ENCODE results near the gene HNRNPA0. TPM values are rescaled to one million over a fixed set of nuclear protein-coding genes. Genes with fewer than 3 reads are reported as not detected.

Gene HNRNPA0
- polyA plus RNA-seq, 5 donors, result 61.8 to 82.3 (median 73.1) TPM

- no peak for DNase-seq
Measured at GRCh38 chr5:137730336-137730735, 23.8 kb downstream of the HNRNPA0 start.

GRCh38 chr5:137728048-137728447 lies 26.1 kb downstream of the HNRNPA0 start:
- no peak for DNase-seq

DNA sequence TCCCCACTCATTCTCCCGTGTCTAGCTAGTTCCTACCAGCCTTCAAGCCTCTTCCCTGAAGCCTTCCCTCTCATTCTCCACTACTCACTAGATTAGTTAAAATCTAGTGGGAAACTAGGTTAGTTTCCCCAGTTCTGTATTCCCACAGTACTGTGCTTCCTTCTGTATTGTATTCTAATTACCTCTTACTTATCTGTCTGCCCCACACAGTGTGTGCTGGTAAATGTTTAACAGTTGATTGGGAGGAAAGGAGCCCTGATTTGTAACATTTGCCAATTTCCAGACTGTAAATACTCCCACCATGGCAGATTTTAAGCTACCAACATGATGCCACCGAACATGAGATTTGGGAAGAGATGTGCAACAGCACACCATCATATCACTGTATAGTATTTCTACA lies 26.5 kb downstream of the HNRNPA0 start:
- no peak for DNase-seq

- DNase-seq, result no peak
Measured at GRCh38 chr5:137724251-137724650, 29.9 kb downstream of the HNRNPA0 start.

GRCh38 chr5:137718611-137719010 lies 35.6 kb downstream of the HNRNPA0 start:
- no peak for DNase-seq

DNA sequence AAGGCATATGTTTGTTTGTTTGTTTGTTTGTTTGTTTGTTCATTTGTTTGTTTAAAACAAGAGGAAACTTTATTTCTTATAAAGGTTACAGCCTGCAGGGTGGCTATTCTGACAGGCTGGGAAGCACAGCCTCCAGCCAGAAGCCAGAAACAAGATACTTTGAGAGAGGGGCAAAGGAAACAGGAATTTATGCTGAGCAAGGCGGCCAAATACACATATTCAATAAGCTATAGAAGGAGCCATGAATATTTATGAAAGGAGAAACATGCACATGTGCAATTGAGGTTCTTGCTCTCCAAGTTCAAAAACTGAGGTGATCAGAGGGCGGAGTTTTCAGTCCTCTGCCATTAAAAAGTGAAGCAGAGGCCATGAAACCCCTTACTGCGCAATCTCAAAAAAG lies 37.8 kb downstream of the HNRNPA0 start:
- DNase-seq, result no peak

DNA sequence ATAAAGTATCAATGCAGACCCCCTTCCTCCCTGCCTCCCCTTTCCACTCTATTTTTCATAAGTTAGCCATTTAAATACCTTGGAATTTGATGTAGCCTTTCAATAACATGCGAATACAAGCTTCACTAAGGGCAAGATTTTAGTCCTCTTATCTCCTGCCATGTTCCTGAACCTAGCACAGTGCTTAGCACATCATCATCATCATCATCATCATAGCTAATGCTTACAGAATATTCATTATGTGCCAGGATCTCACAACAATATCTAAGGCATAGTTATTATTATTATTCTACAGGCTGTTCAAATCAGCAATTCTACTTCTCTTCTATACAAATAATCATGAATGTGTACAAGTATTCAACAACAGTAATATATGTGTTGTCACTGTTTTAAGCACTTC lies 38.7 kb downstream of the HNRNPA0 start:
- no peak for DNase-seq

DNA sequence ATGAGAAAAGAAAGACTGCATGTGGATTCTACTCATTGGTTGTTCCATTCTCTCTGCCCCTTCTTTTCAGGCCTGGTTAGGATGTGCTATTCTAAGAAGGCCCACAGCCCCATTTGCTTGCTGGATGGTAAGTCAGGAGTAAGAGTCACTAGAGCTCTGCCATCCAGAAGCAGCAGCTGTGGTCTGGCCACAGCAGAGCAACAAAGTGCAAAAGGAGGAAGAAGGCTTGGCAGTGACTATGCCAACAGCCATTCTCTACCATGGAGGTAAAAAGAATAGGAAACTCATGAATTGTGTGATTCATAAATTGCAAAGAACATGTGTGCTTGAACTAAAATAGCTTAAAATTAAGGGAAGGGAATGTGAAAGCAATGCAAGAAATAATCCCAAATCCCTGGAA lies 39.2 kb downstream of the HNRNPA0 start:
- no peak for DNase-seq

- DNase-seq, result no peak
Measured at GRCh38 chr5:137714494-137714893, 39.7 kb downstream of the HNRNPA0 start.

GRCh38 chr5:137712139-137712667 lies 42.0 kb downstream of the HNRNPA0 start:
- no peak for DNase-seq

DNA sequence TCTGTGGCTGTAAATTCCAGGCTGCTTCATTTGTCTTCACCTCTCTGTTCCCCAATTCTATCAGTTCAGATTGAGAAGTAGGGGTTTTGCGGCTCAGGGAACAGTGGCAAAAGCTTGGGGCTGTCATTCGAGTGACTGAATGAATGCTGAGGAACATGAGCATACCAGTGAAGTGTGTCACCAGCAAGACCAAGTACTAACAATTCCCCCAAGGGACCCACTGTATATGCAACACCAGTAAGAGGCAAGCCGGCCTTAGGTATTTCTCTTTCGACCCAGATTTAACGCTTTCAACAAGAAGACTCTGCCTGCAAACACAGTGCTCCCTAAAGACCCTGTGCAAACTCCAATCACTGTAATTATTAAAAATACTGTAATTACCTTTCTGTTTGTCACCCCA lies 44.1 kb downstream of the HNRNPA0 start:
- no peak for DNase-seq

GRCh38 chr5:137708796-137709559 lies 45.2 kb downstream of the HNRNPA0 start:
- DNase-seq, result no peak

DNA sequence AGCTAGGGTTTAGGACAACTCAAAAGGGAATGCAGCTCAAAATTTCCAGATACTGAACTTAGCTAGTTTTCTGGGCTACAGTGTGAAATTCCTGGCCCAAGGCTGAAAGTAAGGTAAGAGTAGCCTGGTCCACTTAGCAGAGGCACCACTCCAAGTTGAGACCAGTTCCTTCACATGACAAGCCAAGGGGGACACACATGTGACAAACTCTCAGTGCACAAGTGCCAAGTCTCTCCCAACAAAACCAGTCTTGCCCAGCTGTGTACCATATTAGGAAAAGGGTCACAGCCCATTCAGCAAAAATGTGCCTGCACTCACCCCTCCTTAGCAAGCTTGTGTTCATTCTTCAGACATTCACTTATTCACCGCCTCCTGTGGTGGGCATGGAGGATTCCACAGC lies 46.1 kb downstream of the HNRNPA0 start:
- no peak for DNase-seq

DNA sequence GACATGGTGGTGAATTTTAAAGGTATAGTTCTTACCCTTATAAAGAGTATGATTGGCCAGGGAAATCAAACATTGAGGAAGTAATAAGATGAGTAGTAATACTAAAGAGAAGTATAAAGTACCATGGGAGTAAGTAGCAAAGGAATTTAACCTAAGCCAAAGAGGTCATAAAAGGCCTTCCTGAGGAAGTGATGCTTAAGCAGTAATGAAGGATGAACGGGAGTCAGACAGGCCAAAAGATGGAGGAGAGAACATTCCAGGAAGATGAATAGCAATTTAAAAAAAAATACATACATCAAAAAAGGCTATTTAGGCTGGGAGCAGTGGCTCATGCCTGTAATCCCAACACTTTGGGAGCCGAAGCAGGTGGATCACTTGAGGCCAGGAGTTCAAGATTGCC lies 47.3 kb downstream of the HNRNPA0 start:
- DNase-seq, result no peak

GRCh38 chr5:137705106-137705505 lies 49.1 kb downstream of the HNRNPA0 start:
- DNase-seq, result no peak

DNA sequence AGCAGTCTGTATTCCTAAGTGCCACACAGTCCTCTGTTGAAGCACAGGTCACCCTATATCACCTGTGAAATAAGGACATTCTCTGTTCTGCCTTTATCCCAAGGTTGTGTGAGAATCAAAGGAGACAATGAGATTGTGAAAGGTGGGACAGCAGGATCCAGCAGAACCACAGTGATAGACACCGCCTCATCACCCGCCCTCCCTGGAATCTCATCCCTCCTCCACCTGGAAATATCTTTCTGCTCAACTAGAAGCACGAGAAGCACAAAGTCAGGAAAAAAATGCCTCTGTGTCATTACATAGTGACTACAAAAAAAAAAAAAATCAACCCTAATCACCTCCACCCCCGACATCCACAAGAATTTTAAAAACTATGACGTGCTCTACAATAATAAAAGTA lies 50.6 kb downstream of the HNRNPA0 start:
- no peak for DNase-seq

- DNase-seq, result no peak
Measured at GRCh38 chr5:137700282-137700680, 53.9 kb downstream of the HNRNPA0 start.

- no peak for DNase-seq
Measured at GRCh38 chr5:137699336-137700281, 54.6 kb downstream of the HNRNPA0 start.

GRCh38 chr5:137696481-137696880 lies 57.7 kb downstream of the HNRNPA0 start:
- no peak for DNase-seq

- no peak for DNase-seq
Measured at GRCh38 chr5:137695651-137696428, 58.3 kb downstream of the HNRNPA0 start.

Data from right lung (tissue), 5 donors.